Activated CD8-positive, alpha-beta T cell treated with anti-CD3 and anti-CD28 coated beads, Interleukin-2, amount 10 ng/mL, durations not matched to agents 7 days and 5 days (primary cell): ENCODE measurements around the gene THSD7A. TPM values are rescaled to one million over a fixed set of nuclear protein-coding genes. Genes with fewer than 3 reads are reported as not detected.

Source experiments
- ATAC-seq: fragments of 150-1000 bp; cut with Tn5 transposase; one replicate; pipeline ENCODE4 v1.10.0; 2021; ENCODE audit warnings: moderate library complexity
- CTCF ChIA-PET: fragments of 350-600 bp; sonication (Branson Sonifier 250); formaldehyde crosslinking; loops from one replicate; lab custom pipeline; 2021; ENCODE audit warnings: antibody characterized with exemption; lab: Charles Lee
- POLR2A ChIA-PET: fragments of 350-600 bp; sonication (Branson Sonifier 250); formaldehyde crosslinking; loops from one replicate; lab custom pipeline; 2021; ENCODE audit warnings: antibody characterized with exemption; lab: Charles Lee
- DNase-seq: peaks from one replicate; pipeline ENCODE4 v3.0.0-alpha.2; 2020
- H3K27ac Mint-ChIP-seq: one replicate; pipeline ENCODE4 v1.8.0; 2021; ENCODE audit warnings: mild to moderate bottlenecking, mixed read lengths
- H3K27me3 Mint-ChIP-seq: one replicate; pipeline ENCODE4 v1.8.0; 2021; ENCODE audit warnings: low read depth, mixed read lengths
- H3K36me3 Mint-ChIP-seq: one replicate; pipeline ENCODE4 v1.8.0; 2021; ENCODE audit warnings: low read depth, mixed read lengths
- H3K4me1 Mint-ChIP-seq: one replicate; pipeline ENCODE4 v1.8.0; 2021; ENCODE audit warnings: low read depth, mixed read lengths
- H3K4me3 Mint-ChIP-seq: one replicate; pipeline ENCODE4 v1.8.0; 2021; ENCODE audit warnings: mild to moderate bottlenecking, mixed read lengths
- H3K9me3 Mint-ChIP-seq: one replicate; pipeline ENCODE4 v1.8.0; 2022; ENCODE audit warnings: mixed read lengths; ENCODE audit not compliant: insufficient read depth
- total RNA-seq, 2 experiments: library from RNA; stranded (reverse); gene quantifications; one replicate each; pipeline ENCODE4 v1.2.3, GENCODE V29; 2021

The THSD7A gene
- total RNA-seq, 2 experiments from 2014 or later, result not detected

DNA sequence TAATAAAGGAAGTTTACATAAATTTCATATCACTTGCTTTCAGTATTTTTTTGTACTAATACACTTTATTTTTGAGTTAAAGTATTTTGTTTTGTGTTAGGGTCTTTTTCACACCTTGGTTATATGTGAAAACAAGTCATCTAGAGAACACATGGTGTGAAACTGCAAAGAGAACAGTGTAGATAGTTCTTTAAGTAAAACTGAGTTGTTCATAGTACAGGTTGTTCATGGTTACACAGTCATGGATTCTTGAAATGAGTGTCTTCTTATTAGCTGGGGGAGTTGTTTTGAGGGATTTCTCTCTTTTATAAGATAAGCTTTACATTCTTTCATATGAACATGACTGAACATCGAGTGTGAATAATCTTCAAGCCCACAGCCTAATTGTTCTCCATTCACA, 244.2 kb downstream of the THSD7A start:
- Mint-ChIP-seq H3K36me3 (no peaks in the 10 kb centered on the region), H3K27ac (no peak overlapping the region), H3K4me3 (no peak overlapping the region), H3K9me3 (no peaks in the 10 kb centered on the region), H3K4me1 (no peaks in the 10 kb centered on the region), H3K27me3 (no peaks in the 10 kb centered on the region)
- ChIA-PET POLR2A (no interaction called here), CTCF (no interaction called here)
- ATAC-seq (no peak), DNase-seq (no peak)

DNA sequence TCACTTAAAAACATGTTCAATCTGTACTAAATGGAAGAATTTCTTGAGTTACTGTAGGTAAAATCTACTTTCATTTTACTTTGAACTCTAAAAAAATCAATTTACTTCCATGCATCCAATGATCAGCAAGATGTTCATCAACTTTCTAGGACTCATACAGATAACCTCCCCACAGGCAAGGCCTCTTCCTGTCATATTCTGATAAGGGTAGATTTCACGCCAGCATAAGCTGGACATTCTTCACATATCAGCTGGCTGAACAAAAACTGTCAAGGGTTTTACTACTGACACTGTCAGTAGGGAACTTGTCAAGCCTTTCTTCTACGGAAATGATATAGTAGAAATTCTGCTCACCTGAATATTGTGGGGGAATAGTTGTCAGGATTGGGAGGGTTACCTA, 244.9 kb downstream of the THSD7A start:
- CTCF ChIA-PET, result no interaction called here
- H3K4me3 Mint-ChIP-seq, result no peak overlapping the region
- no peaks in the 10 kb centered on the region for H3K36me3 Mint-ChIP-seq
- POLR2A ChIA-PET, result no interaction called here
- no peak for DNase-seq
- no peaks in the 10 kb centered on the region for H3K4me1 Mint-ChIP-seq
- H3K27me3 Mint-ChIP-seq, result no peaks in the 10 kb centered on the region
- ATAC-seq, result no peak
- H3K27ac Mint-ChIP-seq, result no peak overlapping the region
- H3K9me3 Mint-ChIP-seq, result no peaks in the 10 kb centered on the region

DNA sequence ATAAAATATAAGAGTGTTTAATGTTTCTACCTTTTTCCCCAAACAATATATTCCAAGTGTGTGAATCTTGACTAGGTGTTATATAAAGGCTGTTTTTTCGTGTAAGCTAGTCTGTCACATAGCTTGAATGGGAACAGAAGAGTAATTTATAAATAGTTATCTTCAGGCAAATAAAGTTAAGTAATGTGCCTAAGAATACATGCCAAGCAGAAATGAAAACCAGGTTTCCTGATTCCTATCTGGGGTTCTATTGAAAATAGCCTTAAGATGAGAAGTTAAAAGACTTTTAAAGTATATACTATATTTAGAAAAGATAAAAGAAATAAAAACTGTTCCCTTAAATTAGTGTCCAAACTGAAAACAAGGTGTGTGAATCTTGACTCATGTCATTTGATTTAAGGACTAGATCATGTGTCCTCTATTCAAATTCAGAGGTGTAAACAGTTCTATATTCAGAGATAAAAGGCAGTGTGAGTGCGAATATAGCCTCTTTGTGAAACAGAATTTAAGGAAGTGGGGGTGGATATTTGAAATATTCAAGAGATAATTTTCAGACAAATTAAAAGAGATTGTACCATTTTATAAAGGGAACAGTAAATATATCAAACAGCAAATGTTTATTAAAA, 247.5 kb downstream of the THSD7A start:
- ATAC-seq (no peak), DNase-seq (no peak)
- ChIA-PET CTCF (no interaction called here), POLR2A (no interaction called here)
- Mint-ChIP-seq H3K27ac (no peak overlapping the region), H3K9me3 (no peaks in the 10 kb centered on the region), H3K27me3 (no peaks in the 10 kb centered on the region), H3K36me3 (no peaks in the 10 kb centered on the region), H3K4me1 (no peaks in the 10 kb centered on the region), H3K4me3 (no peak overlapping the region)

DNA sequence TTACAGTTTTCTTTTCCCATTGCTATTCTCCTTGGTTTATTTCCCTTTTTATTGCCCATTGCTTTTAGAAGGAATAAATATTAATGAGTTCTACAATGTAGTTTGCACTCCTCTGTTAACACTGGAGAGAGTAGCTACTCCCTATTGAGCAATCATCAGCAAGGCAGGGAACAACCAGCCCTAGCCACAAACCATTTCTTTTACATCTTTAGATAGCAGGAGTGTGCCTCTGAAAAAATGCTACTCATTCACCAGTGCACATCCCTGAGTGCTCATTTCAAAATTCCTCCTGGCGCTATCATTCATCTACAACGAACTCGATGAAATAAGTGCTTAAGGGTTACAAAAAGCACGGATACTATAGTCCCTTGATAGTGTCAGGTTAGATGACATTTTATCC, 252.9 kb downstream of the THSD7A start:
- ChIA-PET CTCF (no interaction called here), POLR2A (no interaction called here)
- ATAC-seq (no peak), DNase-seq (no peak)
- H3K9me3 Mint-ChIP-seq, result no peaks in the 10 kb centered on the region
- no peaks in the 10 kb centered on the region for H3K4me1 Mint-ChIP-seq
- no peaks in the 10 kb centered on the region for H3K36me3 Mint-ChIP-seq
- no peaks in the 10 kb centered on the region for H3K27me3 Mint-ChIP-seq
- H3K4me3 Mint-ChIP-seq, result no peak overlapping the region
- H3K27ac Mint-ChIP-seq, result no peak overlapping the region

DNA sequence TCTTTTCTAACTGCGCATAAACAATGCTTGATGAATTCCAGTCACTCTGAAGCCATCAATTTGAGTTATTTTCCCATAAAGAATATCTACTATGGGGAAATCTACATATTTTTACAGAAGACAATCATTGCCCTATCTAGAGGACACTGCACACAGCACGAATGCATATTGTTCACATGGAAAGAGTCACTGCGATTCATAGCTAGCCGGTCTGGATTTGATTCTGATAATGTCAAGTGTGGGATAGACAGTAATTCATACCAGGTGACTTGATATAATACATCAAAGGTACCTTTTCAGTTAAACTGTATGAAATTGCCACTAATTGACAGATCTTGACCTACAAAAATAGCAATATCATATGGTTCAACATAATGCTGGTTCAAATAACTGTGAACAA, 255.7 kb downstream of the THSD7A start:
- ChIA-PET POLR2A (no interaction called here), CTCF (no interaction called here)
- Mint-ChIP-seq H3K4me1 (no peaks in the 10 kb centered on the region), H3K9me3 (no peaks in the 10 kb centered on the region), H3K4me3 (no peak overlapping the region), H3K36me3 (no peaks in the 10 kb centered on the region), H3K27ac (no peak overlapping the region), H3K27me3 (no peaks in the 10 kb centered on the region)
- no peak for ATAC-seq
- no peak for DNase-seq

DNA sequence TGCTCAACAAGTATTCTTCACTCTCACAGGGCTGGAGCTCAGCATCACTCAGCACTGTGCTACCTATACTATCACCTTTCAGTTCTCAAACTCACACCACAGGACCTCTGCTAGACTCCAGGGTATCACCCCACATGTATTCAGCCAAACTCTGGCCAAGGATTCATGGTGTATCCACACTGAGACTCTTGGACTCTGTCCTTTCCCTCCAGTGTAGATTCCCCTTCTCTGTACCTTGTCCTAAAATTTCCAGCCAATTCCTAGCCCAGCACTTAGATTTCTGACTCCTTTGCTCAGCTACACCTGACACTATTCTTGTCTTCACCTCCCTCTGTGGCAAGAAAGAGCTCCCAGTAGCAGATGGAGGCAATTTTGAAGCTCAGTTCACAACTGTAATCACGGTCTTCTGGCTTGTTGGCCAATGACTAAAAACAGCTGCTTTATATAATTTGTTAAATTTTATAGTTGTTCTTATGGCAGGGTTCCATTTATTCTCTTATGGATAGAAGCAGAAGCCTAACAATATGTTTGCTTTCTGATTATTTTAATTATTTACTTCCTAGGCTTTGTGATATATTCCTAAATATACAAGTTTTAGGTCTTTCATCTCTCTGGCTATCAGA, 258.8 kb downstream of the THSD7A start:
- no peaks in the 10 kb centered on the region for H3K4me1 Mint-ChIP-seq
- no peaks in the 10 kb centered on the region for H3K36me3 Mint-ChIP-seq
- POLR2A ChIA-PET, result no interaction called here

DNA sequence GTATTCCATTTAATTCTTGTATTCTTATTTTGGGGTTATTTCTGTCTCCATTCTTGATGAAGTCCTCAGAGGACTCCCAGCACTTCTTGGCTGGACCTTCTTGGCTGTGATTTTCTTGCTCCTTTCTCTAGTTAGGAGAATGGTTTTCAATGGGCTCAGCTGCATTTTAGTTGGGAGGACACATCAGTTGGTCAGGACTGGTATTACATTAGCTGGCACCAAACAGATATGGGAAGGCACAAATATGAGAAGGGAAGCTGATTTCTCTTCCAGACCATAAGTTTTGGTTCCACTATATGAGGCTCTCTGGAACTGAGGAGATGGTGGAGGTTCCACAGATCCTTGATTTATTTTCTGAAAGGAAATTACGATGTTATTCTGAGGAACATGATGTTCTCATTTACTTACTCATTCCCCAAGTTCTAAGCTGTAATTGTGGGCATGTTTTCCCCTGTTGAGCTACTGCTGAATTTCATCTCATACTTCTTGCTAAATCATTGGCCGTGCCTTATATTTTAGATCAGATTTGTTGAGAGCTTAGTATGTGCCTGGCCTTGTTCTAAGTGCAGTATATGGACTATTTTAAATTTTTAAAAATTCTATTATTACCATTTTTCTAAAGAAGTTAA, 261.0 kb downstream of the THSD7A start:
- ATAC-seq, result no peak
- no peak overlapping the region for H3K4me3 Mint-ChIP-seq
- CTCF ChIA-PET, result no interaction called here

More for the DNA sequence above, 258.8 kb downstream of the THSD7A start:
- no peaks in the 10 kb centered on the region for H3K9me3 Mint-ChIP-seq
- no peaks in the 10 kb centered on the region for H3K27me3 Mint-ChIP-seq
- H3K27ac Mint-ChIP-seq, result no peak overlapping the region
- no peak overlapping the region for H3K4me3 Mint-ChIP-seq
- DNase-seq, result no peak
- CTCF ChIA-PET, result no interaction called here
- no peak for ATAC-seq

DNA sequence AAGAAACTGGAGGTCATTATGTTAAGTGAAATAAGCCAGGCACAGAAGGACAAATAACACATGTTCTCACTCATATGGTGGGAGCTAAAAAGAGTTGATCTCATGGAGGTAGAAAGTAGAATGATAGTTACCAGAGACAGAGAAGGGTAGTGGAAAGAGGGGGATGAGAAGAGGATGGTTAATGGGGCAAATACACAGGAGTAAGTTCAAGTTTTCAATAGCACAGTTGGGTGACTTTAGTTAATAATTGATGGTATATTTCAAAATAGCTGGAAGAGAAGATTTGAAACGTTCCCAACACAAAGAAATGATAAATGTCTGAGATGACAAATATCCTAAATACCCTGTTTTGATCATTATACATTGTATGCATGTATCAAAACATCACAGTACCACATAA, 261.8 kb downstream of the THSD7A start:
- ATAC-seq, result no peak
- Mint-ChIP-seq H3K4me3 (no peak overlapping the region), H3K9me3 (no peaks in the 10 kb centered on the region), H3K36me3 (no peaks in the 10 kb centered on the region), H3K27ac (no peak overlapping the region), H3K27me3 (no peaks in the 10 kb centered on the region), H3K4me1 (no peaks in the 10 kb centered on the region)
- CTCF ChIA-PET, result no interaction called here
- DNase-seq, result no peak
- POLR2A ChIA-PET, result no interaction called here

More for the DNA sequence above, 261.0 kb downstream of the THSD7A start:
- Mint-ChIP-seq H3K27me3 (no peaks in the 10 kb centered on the region), H3K36me3 (no peaks in the 10 kb centered on the region), H3K9me3 (no peaks in the 10 kb centered on the region), H3K27ac (no peak overlapping the region), H3K4me1 (no peaks in the 10 kb centered on the region)
- POLR2A ChIA-PET, result no interaction called here
- DNase-seq, result no peak

DNA sequence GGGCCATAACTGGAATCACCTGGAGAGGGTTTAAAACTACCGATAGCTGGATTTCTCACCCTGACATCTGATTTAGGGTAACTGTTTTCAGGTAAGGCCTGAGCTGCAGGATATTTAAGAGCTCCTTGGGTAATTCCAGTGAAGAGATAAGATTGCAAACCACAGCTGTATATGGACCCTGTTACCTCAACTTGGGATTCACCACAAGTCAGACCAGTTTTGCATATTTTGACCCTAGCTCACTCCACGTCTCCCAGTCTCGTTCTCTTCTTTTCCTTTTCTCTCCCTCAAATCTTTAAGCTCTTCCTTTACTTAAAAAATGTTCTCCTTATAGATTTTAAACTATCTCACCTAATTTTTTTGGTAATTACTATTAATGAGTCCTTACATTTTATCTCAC, 264.4 kb downstream of the THSD7A start:
- DNase-seq, result no peak
- CTCF ChIA-PET, result no interaction called here
- no peaks in the 10 kb centered on the region for H3K36me3 Mint-ChIP-seq
- no peak overlapping the region for H3K27ac Mint-ChIP-seq
- no peaks in the 10 kb centered on the region for H3K27me3 Mint-ChIP-seq
- POLR2A ChIA-PET, result no interaction called here
- ATAC-seq, result no peak
- no peaks in the 10 kb centered on the region for H3K4me1 Mint-ChIP-seq
- no peak overlapping the region for H3K4me3 Mint-ChIP-seq
- H3K9me3 Mint-ChIP-seq, result no peaks in the 10 kb centered on the region

DNA sequence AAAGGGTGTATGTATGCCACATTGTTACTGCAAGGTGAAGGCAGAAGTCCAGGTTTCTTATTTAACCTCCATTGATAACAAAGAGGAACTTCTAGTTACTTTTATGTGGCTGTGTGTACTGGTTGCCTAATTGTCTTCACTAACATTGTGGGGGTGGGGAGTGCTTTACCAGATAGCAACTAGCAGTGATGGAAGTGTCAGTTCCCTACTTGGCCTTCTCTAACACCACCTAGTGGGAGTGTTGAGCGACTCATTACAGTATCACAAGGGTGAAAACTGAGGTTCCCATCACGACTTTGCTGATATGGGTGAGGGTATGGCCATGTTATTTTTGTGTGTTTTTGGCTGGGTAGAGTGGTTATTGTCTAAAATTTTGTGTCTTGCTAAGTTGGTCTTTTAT, 274.4 kb downstream of the THSD7A start:
- H3K9me3 Mint-ChIP-seq, result peaks cover 3% of the 10 kb centered on the region
- no peak overlapping the region for H3K27ac Mint-ChIP-seq
- ChIA-PET POLR2A (no interaction called here), CTCF (no interaction called here)
- H3K4me1 Mint-ChIP-seq, result no peaks in the 10 kb centered on the region
- no peak overlapping the region for H3K4me3 Mint-ChIP-seq
- ATAC-seq (no peak), DNase-seq (no peak)
- H3K27me3 Mint-ChIP-seq, result no peaks in the 10 kb centered on the region
- H3K36me3 Mint-ChIP-seq, result no peaks in the 10 kb centered on the region

DNA sequence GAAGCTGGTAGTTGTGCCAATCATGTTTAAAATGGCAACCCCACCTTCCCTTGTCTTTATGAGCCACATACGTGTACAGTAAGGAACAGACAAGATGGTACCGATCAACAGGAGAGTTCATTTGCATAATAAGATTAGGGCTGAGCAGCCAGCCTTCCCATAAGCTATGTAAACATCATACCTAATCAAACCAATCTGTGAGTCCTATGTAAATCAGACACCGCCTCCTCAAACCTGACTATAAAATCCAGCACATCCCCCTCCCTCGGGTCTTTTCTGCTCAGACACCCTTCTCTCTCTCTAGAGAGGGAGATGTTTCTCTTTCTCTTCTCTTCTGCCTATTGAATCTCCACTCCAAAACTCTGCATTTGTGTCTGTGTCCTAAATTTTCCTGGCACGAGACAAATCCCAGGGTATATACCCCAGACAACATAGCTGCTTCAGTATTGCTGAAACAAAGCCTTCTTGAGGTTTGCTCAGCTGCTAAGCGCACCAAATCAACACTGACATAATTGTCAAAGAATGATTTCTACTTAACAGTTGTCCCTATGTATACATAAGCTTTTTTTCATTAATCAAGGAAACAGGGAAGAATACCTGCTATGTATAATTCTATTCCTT, 279.2 kb downstream of the THSD7A start:
- POLR2A ChIA-PET, result no interaction called here
- Mint-ChIP-seq H3K4me1 (no peaks in the 10 kb centered on the region), H3K4me3 (no peak overlapping the region), H3K27ac (no peak overlapping the region), H3K9me3 (no peaks in the 10 kb centered on the region), H3K36me3 (no peaks in the 10 kb centered on the region), H3K27me3 (no peaks in the 10 kb centered on the region)
- ATAC-seq, result no peak
- DNase-seq, result no peak
- CTCF ChIA-PET, result no interaction called here

DNA sequence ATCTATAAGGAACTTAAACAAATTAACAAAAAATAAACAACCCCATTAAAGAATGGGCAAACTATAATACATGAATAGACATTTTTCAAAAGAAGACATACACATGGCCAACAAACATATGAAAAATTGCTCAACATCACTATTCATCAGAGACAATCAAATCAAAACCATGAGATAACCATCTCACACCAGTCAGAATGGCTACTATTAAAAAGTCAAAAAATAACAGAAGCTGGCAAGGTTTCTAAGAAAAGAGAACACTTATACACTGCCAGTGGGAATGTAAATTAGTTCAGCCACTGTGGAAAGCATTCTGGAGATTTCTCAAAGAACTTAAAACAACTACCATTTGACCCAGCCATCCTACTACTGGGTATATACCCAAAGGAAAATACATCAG, 280.5 kb downstream of the THSD7A start:
- Mint-ChIP-seq H3K4me3 (no peak overlapping the region), H3K27me3 (no peaks in the 10 kb centered on the region), H3K9me3 (no peaks in the 10 kb centered on the region), H3K27ac (no peak overlapping the region), H3K4me1 (no peaks in the 10 kb centered on the region), H3K36me3 (no peaks in the 10 kb centered on the region)
- DNase-seq (no peak), ATAC-seq (no peak)
- POLR2A ChIA-PET, result no interaction called here
- CTCF ChIA-PET, result no interaction called here
